HepG2 (cell line): ENCODE results near the gene CBX2. TPM values are rescaled to one million over a fixed set of nuclear protein-coding genes. Genes with fewer than 3 reads are reported as not detected.
A peak's percentile ranks its signal among the peaks of the same experiment; 100 is the strongest.

ENCODE experiments used
- DMAP1 ChIP-seq: IDR thresholded peaks from 2 replicates; pipeline ENCODE4 v1.6.1; 2016
- FOXA3 ChIP-seq: IDR thresholded peaks from 2 replicates; pipeline ENCODE4 v1.6.1; 2016; ENCODE audit warnings: missing genetic modification reagents, missing compliant biosample characterization
- HNRNPK ChIP-seq: fragments of 200-400 bp; formaldehyde crosslinking; IDR thresholded peaks from 2 replicates; pipeline ENCODE4 v1.6.1; 2018; ENCODE audit warnings: low read length, low read depth, moderate library complexity, mild to moderate bottlenecking; ENCODE audit not compliant: poor library complexity, severe bottlenecking
- KAT8 ChIP-seq: IDR thresholded peaks from 2 replicates; pipeline ENCODE4 v1.6.1; 2016; ENCODE audit warnings: missing genetic modification reagents, missing compliant biosample characterization
- POLR2G ChIP-seq: fragments of 200-400 bp; formaldehyde crosslinking; IDR thresholded peaks from 2 replicates; pipeline ENCODE4 v1.6.1; 2018; ENCODE audit warnings: mild to moderate bottlenecking, low read depth, low read length, moderate library complexity
- SSRP1 ChIP-seq: IDR thresholded peaks from 2 replicates; pipeline ENCODE4 v1.6.1; 2016; ENCODE audit warnings: control low read depth
- ZFP36L1 ChIP-seq: sonication (generic); formaldehyde crosslinking; IDR thresholded peaks from 2 replicates; pipeline ENCODE4 v1.8.0; 2022; ENCODE audit warnings: mild to moderate bottlenecking, missing genetic modification reagents, moderate library complexity
- ZNF230 ChIP-seq: sonication (generic); formaldehyde crosslinking; IDR thresholded peaks from 2 replicates; pipeline ENCODE4 v1.4.0; 2020; ENCODE audit warnings: mild to moderate bottlenecking, missing genetic modification reagents
- ZSCAN9 ChIP-seq: IDR thresholded peaks from 2 replicates; pipeline ENCODE4 v1.6.1; 2016; ENCODE audit warnings: borderline replicate concordance
- polyA plus RNA-seq, 8 experiments: library from polyadenylated mRNA; depleted of rRNA in 3 of 8; stranded (reverse) in 7 of 8; unstranded in 1 of 8; fragments of >200 nt; fragmentation: Illumina TruSeq in 4 of 8; extraction: Trizol in 4 of 8; gene quantifications; 2 replicates each; pipeline versions ENCODE4 v1.2.1 to v1.2.3, GENCODE V29; 2011 to 2016; ENCODE audit warnings: low read depth in 4 of 8, missing spikeins in 1 of 8, mixed read lengths in 1 of 8; ENCODE audit not compliant: insufficient read depth in 1 of 8
- total RNA-seq, 5 experiments: library from RNA; depleted of rRNA; stranded (reverse); fragments of >200 nt; fragmentation: Illumina TruSeq; extraction: Trizol; gene quantifications; 2 replicates each; pipeline ENCODE4 v1.2.3, GENCODE V29; 2016; ENCODE audit warnings: low read depth in 1 of 5
- TF ChIP-seq, protein P1 (sequence below): IDR thresholded peaks from 2 replicates; pipeline ENCODE4 v1.4.0; 2020; ENCODE audit warnings: mild to moderate bottlenecking, missing genetic modification reagents
- TF ChIP-seq, protein P2 (sequence below): IDR thresholded peaks from 2 replicates; pipeline ENCODE4 v1.6.1; 2016; ENCODE audit warnings: low read depth
- TF ChIP-seq, protein P3 (sequence below): sonication (generic); formaldehyde crosslinking; conservative IDR thresholded peaks from 2 replicates; pipeline ENCODE4 v1.4.0; 2020; ENCODE audit warnings: missing genetic modification reagents
- TF ChIP-seq, protein P4 (sequence below), 2 experiments: fragments of 450-650 bp in 1 of 2; sonication (generic) in 1 of 2; formaldehyde crosslinking in 1 of 2; IDR thresholded peaks; 2 replicates each; pipeline versions ENCODE4 v1.6.1 to v1.8.0; 2016 to 2022; ENCODE audit warnings: antibody characterized with exemption in 1 of 2, mild to moderate bottlenecking in 1 of 2, missing genetic modification reagents in 1 of 2

CBX2 gene
- total and polyA plus RNA-seq, 2 of the 13 experiments (the other 11 are each of a cell fraction or from before 2014, with no cell fraction given), result 14.5 to 31.1 TPM

DNA sequence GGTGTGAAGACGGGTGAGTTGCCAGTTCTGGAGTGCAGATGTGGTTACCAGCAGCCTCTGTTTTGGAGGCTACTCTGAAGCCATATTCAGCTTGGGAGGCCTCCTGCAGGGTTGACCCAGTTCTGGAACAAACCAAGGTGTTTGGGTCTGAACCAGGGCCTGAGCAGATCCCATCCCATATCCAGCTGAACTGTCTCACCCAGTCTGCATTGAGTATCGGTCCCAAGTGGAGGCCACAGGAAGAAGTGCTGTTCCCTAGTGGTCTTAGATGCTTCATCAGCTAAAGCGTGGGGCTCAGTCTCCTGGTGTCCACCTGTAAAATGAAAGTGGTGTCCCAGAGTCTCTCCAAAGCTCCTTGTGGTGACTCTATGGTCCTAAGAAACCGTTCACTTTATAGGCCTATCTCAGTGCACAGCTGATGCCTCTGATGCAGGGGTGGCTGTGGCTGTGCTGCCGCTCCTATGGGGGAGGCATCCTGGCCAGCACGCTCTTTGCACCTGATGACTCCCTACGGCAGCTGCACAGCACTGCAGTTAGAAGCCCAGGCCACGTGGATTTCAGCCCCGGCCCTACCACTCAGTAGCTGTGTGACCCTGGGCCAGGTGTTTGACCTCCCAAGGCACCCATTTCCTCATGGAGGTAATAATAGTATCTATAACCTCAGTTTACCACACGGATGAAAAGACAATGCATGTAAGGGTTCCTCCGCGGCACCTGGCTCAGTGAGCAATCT is 40.2 kb downstream of the CBX2 start (continued):
- TF ChIP-seq, protein P1, sequence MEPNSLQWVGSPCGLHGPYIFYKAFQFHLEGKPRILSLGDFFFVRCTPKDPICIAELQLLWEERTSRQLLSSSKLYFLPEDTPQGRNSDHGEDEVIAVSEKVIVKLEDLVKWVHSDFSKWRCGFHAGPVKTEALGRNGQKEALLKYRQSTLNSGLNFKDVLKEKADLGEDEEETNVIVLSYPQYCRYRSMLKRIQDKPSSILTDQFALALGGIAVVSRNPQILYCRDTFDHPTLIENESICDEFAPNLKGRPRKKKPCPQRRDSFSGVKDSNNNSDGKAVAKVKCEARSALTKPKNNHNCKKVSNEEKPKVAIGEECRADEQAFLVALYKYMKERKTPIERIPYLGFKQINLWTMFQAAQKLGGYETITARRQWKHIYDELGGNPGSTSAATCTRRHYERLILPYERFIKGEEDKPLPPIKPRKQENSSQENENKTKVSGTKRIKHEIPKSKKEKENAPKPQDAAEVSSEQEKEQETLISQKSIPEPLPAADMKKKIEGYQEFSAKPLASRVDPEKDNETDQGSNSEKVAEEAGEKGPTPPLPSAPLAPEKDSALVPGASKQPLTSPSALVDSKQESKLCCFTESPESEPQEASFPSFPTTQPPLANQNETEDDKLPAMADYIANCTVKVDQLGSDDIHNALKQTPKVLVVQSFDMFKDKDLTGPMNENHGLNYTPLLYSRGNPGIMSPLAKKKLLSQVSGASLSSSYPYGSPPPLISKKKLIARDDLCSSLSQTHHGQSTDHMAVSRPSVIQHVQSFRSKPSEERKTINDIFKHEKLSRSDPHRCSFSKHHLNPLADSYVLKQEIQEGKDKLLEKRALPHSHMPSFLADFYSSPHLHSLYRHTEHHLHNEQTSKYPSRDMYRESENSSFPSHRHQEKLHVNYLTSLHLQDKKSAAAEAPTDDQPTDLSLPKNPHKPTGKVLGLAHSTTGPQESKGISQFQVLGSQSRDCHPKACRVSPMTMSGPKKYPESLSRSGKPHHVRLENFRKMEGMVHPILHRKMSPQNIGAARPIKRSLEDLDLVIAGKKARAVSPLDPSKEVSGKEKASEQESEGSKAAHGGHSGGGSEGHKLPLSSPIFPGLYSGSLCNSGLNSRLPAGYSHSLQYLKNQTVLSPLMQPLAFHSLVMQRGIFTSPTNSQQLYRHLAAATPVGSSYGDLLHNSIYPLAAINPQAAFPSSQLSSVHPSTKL (CRISPR knock-in tag), result peak; percentile 53
- TF ChIP-seq DMAP1 (CRISPR knock-in tag), result no peak
- 0 out of 2 replicates have a peak, but pooled peaks have one; percentile 48 for TF ChIP-seq ZSCAN9 (CRISPR knock-in tag)
- TF ChIP-seq ZNF230 (CRISPR knock-in tag), result no peak
- no peak for TF ChIP-seq HNRNPK
- TF ChIP-seq POLR2G, result no peak
- TF ChIP-seq KAT8 (CRISPR knock-in tag), result peak; percentile 30; the same call in 1 of the 2 replicates
- no peak for TF ChIP-seq SSRP1 (CRISPR knock-in tag)
- peak; percentile 46 for TF ChIP-seq FOXA3 (CRISPR knock-in tag)
- TF ChIP-seq, protein P2, sequence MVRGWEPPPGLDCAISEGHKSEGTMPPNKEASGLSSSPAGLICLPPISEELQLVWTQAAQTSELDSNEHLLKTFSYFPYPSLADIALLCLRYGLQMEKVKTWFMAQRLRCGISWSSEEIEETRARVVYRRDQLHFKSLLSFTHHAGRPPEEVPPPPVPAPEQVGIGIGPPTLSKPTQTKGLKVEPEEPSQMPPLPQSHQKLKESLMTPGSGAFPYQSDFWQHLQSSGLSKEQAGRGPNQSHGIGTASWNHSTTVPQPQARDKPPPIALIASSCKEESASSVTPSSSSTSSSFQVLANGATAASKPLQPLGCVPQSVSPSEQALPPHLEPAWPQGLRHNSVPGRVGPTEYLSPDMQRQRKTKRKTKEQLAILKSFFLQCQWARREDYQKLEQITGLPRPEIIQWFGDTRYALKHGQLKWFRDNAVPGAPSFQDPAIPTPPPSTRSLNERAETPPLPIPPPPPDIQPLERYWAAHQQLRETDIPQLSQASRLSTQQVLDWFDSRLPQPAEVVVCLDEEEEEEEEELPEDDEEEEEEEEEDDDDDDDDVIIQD, result no peak
- TF ChIP-seq, protein P3, sequence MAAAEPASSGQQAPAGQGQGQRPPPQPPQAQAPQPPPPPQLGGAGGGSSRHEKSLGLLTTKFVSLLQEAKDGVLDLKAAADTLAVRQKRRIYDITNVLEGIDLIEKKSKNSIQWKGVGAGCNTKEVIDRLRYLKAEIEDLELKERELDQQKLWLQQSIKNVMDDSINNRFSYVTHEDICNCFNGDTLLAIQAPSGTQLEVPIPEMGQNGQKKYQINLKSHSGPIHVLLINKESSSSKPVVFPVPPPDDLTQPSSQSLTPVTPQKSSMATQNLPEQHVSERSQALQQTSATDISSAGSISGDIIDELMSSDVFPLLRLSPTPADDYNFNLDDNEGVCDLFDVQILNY (CRISPR knock-in tag), result no peak
- TF ChIP-seq, protein P4, sequence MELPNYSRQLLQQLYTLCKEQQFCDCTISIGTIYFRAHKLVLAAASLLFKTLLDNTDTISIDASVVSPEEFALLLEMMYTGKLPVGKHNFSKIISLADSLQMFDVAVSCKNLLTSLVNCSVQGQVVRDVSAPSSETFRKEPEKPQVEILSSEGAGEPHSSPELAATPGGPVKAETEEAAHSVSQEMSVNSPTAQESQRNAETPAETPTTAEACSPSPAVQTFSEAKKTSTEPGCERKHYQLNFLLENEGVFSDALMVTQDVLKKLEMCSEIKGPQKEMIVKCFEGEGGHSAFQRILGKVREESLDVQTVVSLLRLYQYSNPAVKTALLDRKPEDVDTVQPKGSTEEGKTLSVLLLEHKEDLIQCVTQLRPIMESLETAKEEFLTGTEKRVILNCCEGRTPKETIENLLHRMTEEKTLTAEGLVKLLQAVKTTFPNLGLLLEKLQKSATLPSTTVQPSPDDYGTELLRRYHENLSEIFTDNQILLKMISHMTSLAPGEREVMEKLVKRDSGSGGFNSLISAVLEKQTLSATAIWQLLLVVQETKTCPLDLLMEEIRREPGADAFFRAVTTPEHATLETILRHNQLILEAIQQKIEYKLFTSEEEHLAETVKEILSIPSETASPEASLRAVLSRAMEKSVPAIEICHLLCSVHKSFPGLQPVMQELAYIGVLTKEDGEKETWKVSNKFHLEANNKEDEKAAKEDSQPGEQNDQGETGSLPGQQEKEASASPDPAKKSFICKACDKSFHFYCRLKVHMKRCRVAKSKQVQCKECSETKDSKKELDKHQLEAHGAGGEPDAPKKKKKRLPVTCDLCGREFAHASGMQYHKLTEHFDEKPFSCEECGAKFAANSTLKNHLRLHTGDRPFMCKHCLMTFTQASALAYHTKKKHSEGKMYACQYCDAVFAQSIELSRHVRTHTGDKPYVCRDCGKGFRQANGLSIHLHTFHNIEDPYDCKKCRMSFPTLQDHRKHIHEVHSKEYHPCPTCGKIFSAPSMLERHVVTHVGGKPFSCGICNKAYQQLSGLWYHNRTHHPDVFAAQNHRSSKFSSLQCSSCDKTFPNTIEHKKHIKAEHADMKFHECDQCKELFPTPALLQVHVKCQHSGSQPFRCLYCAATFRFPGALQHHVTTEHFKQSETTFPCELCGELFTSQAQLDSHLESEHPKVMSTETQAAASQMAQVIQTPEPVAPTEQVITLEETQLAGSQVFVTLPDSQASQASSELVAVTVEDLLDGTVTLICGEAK (IDR thresholded peaks at IDR 0.05), result no peak
- TF ChIP-seq, protein P4 (CRISPR knock-in tag; IDR thresholded peaks at IDR 0.05), result peak; percentile 66; the same call in 1 of the 2 replicates
- TF ChIP-seq ZFP36L1 (CRISPR knock-in tag), result no peak
